ENCODE data around the gene CBX2. TPM values are rescaled to one million over a fixed set of nuclear protein-coding genes. Genes with fewer than 3 reads are reported as not detected.

CBX2 gene
- polyA plus RNA-seq, 3 donors, result 0.79 to 1.3 (median 1.3) TPM

- H3K27ac ChIP-seq (ENCODE audit: low read depth, low read length), result no peak overlapping the region
- 95 to 96% (median 95%) methylated on average over 18 of the region's 18 CpGs for WGBS, 3 donors
These were observed 5.9 kb downstream of the CBX2 start for GRCh38 chr17:79783891-79784290.

DNA sequence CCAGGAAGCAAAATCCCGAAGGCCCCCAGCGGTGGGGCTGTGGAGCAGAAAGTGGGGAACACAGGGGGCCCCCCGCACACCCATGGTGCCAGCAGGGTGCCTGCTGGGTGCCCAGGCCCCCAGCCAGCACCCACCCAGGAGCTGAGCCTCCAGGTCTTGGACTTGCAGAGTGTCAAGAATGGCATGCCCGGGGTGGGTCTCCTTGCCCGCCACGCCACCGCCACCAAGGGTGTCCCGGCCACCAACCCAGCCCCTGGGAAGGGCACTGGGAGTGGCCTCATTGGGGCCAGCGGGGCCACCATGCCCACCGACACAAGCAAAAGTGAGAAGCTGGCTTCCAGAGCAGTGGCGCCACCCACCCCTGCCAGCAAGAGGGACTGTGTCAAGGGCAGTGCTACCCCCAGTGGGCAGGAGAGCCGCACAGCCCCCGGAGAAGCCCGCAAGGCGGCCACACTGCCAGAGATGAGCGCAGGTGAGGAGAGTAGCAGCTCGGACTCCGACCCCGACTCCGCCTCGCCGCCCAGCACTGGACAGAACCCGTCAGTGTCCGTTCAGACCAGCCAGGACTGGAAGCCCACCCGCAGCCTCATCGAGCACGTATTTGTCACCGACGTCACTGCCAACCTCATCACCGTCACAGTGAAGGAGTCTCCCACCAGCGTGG, 6.5 kb downstream of the CBX2 start:
- WGBS, 3 donors, result 96 to 97% (median 97%) methylated on average over 31 of the region's 31 CpGs
- H3K27ac ChIP-seq (ENCODE audit: low read depth, low read length), result no peak overlapping the region

- WGBS, 3 donors, result 93 to 96% (median 95%) methylated on average over 17 of the region's 17 CpGs
- H3K27ac ChIP-seq (ENCODE audit: low read depth, low read length), result no peak overlapping the region
These were observed 7.3 kb downstream of the CBX2 start for GRCh38 chr17:79785017-79785899.

DNA sequence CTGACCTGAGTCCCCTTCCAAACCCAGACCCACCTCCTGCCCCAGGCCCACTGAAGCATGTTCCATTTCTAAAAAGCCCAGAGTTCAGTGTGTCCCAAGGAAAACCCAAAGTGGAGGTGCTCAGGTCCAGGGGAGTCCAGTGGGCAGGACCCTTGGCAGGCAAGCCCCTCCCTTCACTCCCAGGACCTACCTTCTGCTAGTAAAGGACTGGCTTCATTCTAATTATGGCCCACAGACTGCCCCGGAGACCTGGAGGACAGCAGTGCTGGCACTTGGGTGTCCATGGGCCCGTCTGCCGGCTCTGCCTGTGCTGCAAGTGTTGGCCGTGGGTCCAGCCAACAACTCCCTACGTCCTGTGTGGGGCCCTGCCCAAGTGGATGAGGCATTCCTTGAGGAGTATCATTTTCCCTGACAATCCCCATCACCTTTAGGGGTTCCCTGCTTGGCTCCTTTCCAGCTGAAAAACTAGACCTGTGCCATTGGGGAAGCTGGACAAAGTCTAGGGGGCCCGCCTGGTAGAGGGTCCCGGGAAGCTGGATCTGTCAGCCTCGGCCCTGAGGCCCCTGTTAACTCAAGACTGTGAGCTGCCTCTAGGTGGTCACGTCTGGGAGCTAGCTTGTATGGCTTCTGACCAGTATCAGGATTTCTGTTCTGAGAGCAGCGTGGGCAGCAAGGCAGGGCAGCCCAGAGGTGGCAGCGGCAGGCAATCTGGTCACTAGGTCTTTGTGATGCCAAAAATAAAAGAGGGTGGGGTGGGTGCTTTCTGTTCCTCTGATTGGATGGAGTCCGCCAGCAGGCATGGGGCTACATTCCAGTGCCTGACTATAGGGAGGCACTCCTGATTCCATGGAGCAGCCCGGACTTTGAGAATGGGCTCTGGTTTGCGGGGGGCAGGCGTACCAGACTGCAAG, 8.2 kb downstream of the CBX2 start:
- no peak overlapping the region for H3K27ac ChIP-seq (ENCODE audit: low read depth, low read length)

DNA sequence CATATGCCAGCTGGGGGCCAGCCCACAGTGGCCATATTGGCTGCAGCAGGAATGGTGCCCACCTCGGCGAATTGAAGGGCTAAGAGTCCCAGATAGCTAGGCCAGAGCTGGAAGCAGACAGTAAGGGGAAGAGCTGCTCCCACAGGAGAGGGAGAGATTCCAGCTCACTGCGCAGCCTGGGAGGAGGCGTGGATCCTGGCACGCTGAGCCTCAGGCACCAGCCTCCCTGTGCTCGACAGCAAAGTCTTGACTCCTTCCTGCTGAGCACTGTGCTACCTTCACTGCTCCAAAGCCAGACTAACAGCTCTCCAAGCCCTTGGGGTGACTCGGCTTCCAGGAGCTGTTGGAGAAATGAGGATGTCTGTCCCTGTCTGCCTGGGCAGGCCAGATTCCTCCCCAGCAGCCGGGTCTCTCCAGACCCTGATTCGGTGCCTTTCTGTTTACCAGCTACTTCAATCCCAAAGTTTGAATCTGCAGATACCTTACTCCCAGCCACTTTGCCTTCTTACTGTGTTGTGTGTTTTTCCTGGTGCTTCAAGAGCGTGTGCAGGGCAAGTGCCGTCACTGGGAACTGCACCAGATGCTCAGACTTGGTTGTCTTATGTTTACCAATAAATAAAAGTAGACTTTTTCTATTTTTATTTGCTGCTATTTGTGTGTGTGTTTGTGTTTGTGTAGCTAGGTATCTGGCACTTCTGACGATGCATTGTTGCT, 9.1 kb downstream of the CBX2 start:
- WGBS, 3 donors, result 66 to 89% (median 89%) methylated on average over 12 of the region's 12 CpGs
- H3K27ac ChIP-seq (ENCODE audit: low read depth, low read length), result no peak overlapping the region

More for the DNA sequence above, 8.2 kb downstream of the CBX2 start:
- 90 to 96% (median 95%) methylated on average over 15 of the region's 15 CpGs for WGBS, 3 donors

GRCh38 chr17:79788455-79788854, 10.5 kb downstream of the CBX2 start:
- WGBS, 3 donors, result 77 to 87% (median 80%) methylated on average over 5 of the region's 5 CpGs
- no peak overlapping the region for H3K27ac ChIP-seq (ENCODE audit: low read depth, low read length)

GRCh38 chr17:79788989-79789942, 11.3 kb downstream of the CBX2 start:
- 20 to 40% (median 24%) methylated on average over 51 to 52 of the region's 52 CpGs for WGBS, 3 donors

GRCh38 chr17:79789943-79790804, 12.2 kb downstream of the CBX2 start:
- WGBS, 3 donors, result 7 to 9% (median 9%) methylated on average over 73 to 74 of the region's 74 CpGs
- no peak overlapping the region for H3K27ac ChIP-seq (ENCODE audit: low read depth, low read length)

More at GRCh38 chr17:79788989-79789942, 11.3 kb downstream of the CBX2 start:
- H3K27ac ChIP-seq (ENCODE audit: low read depth, low read length), result no peak overlapping the region

- no peak overlapping the region for H3K27ac ChIP-seq (ENCODE audit: low read depth, low read length)
- WGBS, 3 donors, result 4 to 14% (median 5%) methylated on average over 63 to 68 of the region's 68 CpGs
These were observed 13.1 kb downstream of the CBX2 start for GRCh38 chr17:79790805-79791734.

- H3K27ac ChIP-seq (ENCODE audit: low read depth, low read length), result no peak overlapping the region
- WGBS, 3 donors, result 3 to 33% (median 5%) methylated on average over 26 of the region's 26 CpGs
These were observed 13.8 kb downstream of the CBX2 start for GRCh38 chr17:79791735-79792161.

DNA sequence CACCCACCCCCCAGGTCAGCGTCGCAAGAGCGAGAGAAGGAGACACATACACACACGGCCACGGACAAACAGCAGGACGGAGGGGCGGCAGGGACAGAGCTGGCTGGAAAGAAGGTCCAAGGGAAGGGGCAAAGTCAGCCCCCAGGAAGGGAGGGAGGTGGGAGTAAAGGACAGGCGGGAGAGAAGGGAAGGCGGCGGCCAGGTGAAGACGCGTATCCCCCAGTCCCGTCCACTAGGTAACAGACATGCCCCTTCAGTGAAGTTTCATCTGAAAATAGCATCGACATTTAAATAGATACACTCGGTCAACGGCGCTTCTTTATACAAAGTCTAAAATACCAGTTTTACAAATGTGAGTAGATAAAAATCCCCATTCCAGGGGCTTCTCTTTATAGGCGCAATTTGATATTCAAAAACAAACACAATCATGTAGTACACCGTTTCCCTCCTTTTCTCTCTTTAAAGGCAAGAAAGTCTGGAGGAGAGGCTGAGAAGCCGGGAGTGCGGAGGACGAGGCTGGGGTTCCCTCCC, 14.5 kb downstream of the CBX2 start:
- no peak overlapping the region for H3K27ac ChIP-seq (ENCODE audit: low read depth, low read length)
- 13 to 50% (median 15%) methylated on average over 22 of the region's 22 CpGs for WGBS, 3 donors

DNA sequence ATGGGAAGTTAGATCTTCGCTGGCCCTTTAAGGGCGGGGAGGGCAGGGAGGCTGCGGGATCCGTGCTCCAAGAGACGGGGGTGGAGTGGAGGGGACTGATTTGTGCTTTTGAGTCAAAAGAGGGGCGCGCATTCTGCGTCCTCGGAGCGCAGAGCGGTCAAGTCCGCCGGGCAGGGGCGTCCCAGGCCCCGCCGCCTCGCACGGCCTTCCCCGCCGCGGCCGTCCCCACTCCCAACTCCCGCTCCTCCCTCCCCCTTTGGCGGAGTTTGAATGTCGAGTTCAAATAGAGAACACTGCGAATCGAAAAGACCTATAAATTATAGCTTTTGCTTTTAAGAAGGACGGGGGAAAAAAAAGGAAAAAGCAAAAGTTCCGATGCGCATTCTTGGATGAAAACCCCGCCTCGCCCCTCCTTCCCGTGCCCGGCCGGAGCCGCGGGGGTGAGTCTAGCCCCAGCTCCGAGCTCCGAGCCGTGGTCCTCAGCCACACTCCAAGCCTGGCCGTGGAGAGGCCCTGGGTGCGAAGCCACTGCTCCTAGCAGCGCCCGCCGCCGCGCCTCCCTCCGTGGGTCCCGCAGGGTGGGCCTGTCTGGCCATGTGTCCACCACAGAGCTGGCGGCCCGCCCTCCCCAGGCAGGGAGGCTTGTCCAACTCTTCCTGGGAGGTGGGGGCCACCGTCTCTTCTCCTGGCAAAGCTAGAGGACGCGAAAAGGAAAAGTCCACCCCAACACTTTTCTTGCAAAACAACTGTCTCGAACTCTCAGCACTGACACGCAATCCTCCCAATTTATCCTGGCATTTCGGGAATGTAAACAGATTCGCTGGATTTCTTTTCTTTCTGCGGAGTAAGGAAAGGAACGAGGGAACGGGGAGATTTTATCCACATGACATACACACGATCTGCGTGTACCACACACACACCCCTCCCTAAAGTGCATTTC, 15.3 kb downstream of the CBX2 start:
- H3K27ac ChIP-seq (ENCODE audit: low read depth, low read length), result no peak overlapping the region

GRCh38 chr17:79793924-79794304, 16.0 kb downstream of the CBX2 start:
- no peak overlapping the region for H3K27ac ChIP-seq (ENCODE audit: low read depth, low read length)
- WGBS, 3 donors, result 63 to 88% (median 77%) methylated on average over 3 of the region's 3 CpGs

More for the DNA sequence above, 15.3 kb downstream of the CBX2 start:
- WGBS, 3 donors, result 34 to 77% (median 36%) methylated on average over 62 to 63 of the region's 63 CpGs

Measured in adipose tissue (tissue), 3 donors.